IMR-90 (cell line): ENCODE data around the gene SLC19A1.

Experiments used
- BHLHE40 ChIP-seq: fragments of 150-350 bp; IDR thresholded peaks from 2 replicates; pipeline ENCODE4 v1.6.1; 2016; ENCODE audit warnings: mild to moderate bottlenecking, low read depth, low read length
- FOS ChIP-seq: fragments of 150-350 bp; IDR thresholded peaks from 2 replicates; pipeline ENCODE4 v1.6.1; 2016; ENCODE audit warnings: low read depth, low read length
- MAFK ChIP-seq: IDR thresholded peaks from 2 replicates; pipeline ENCODE4 v1.6.1; 2012; ENCODE audit warnings: low read depth, low read length, improper control_type of control experiment
- MAZ ChIP-seq: IDR thresholded peaks from 2 replicates; pipeline ENCODE4 v1.6.1; 2012; ENCODE audit warnings: low read depth, mild to moderate bottlenecking, low read length, improper control_type of control experiment, moderate library complexity, borderline replicate concordance
- MXI1 ChIP-seq: IDR thresholded peaks from 2 replicates; pipeline ENCODE4 v1.6.1; 2012; ENCODE audit warnings: low read depth, mild to moderate bottlenecking, low read length, moderate library complexity, borderline replicate concordance
- NFE2L2 ChIP-seq: fragments of 150-350 bp; IDR thresholded peaks from 2 replicates; pipeline ENCODE4 v1.6.1; 2016; ENCODE audit warnings: low read depth, mild to moderate bottlenecking, low read length
- POLR2A ChIP-seq: IDR thresholded peaks from 2 replicates; pipeline ENCODE4 v1.6.1; 2012; ENCODE audit warnings: mild to moderate bottlenecking, low read depth, low read length
- RAD21 ChIP-seq: IDR thresholded peaks from 2 replicates; pipeline ENCODE4 v1.6.1; 2012; ENCODE audit warnings: low read length, improper control_type of control experiment
- RFX5 ChIP-seq: IDR thresholded peaks from 2 replicates; pipeline ENCODE4 v1.8.0; 2012; ENCODE audit warnings: low read depth, mild to moderate bottlenecking, low read length, moderate library complexity
- TF ChIP-seq, protein P1 (sequence below): conservative IDR thresholded peaks from 2 replicates; pipeline ENCODE4 v1.5.1; 2012; ENCODE audit warnings: mild to moderate bottlenecking, low read depth, low read length, improper control_type of control experiment
- TF ChIP-seq, protein P2 (sequence below): fragments of 150-350 bp; IDR thresholded peaks from 2 replicates; pipeline ENCODE4 v1.6.1; 2017; ENCODE audit warnings: mild to moderate bottlenecking, antibody characterized with exemption, low read length, low read depth
- TF ChIP-seq, protein P3 (sequence below): fragments of 150-350 bp; IDR thresholded peaks from 2 replicates; pipeline ENCODE4 v1.6.1; 2016; ENCODE audit warnings: low read depth, mild to moderate bottlenecking, low read length, moderate library complexity, borderline replicate concordance

DNA sequence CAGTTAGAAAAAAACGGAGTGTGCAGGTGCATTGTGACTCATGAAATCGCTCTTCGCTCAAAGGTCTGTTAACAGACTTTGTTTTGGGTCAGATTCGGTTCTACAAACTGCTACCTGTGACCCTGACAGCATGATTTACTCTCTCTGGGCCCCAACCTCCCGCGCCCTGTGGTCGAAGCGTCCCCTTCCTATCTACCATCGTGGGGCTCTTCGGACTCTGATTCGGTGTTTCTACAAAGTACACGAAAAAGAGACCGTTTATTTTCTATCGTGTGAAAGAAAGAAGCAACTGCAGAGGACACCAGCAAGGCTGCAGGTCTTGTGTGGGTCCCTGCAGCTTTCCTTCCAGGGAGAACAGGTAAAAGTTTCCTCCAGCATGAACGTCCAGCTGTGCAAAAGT, 29.4 kb upstream of the SLC19A1 start:
- TF ChIP-seq, protein P1, sequence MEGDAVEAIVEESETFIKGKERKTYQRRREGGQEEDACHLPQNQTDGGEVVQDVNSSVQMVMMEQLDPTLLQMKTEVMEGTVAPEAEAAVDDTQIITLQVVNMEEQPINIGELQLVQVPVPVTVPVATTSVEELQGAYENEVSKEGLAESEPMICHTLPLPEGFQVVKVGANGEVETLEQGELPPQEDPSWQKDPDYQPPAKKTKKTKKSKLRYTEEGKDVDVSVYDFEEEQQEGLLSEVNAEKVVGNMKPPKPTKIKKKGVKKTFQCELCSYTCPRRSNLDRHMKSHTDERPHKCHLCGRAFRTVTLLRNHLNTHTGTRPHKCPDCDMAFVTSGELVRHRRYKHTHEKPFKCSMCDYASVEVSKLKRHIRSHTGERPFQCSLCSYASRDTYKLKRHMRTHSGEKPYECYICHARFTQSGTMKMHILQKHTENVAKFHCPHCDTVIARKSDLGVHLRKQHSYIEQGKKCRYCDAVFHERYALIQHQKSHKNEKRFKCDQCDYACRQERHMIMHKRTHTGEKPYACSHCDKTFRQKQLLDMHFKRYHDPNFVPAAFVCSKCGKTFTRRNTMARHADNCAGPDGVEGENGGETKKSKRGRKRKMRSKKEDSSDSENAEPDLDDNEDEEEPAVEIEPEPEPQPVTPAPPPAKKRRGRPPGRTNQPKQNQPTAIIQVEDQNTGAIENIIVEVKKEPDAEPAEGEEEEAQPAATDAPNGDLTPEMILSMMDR = no peak
- no peak for TF ChIP-seq POLR2A
- no peak for TF ChIP-seq RAD21
- TF ChIP-seq MAZ = no peak
- TF ChIP-seq MXI1 = no peak
- TF ChIP-seq, protein P2, sequence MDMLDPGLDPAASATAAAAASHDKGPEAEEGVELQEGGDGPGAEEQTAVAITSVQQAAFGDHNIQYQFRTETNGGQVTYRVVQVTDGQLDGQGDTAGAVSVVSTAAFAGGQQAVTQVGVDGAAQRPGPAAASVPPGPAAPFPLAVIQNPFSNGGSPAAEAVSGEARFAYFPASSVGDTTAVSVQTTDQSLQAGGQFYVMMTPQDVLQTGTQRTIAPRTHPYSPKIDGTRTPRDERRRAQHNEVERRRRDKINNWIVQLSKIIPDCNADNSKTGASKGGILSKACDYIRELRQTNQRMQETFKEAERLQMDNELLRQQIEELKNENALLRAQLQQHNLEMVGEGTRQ = no peak
- TF ChIP-seq RFX5 = no peak
- no peak for TF ChIP-seq FOS
- TF ChIP-seq NFE2L2 = no peak
- TF ChIP-seq, protein P3, sequence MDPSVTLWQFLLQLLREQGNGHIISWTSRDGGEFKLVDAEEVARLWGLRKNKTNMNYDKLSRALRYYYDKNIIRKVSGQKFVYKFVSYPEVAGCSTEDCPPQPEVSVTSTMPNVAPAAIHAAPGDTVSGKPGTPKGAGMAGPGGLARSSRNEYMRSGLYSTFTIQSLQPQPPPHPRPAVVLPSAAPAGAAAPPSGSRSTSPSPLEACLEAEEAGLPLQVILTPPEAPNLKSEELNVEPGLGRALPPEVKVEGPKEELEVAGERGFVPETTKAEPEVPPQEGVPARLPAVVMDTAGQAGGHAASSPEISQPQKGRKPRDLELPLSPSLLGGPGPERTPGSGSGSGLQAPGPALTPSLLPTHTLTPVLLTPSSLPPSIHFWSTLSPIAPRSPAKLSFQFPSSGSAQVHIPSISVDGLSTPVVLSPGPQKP = no peak
- no peak for TF ChIP-seq MAFK
- no peak for TF ChIP-seq BHLHE40
